Measurements from ENCODE around the gene C19orf81. TPM values are rescaled to one million over a fixed set of nuclear protein-coding genes. Genes with fewer than 3 reads are reported as not detected.

C19orf81 gene
- total and polyA plus RNA-seq, 12 donors = 0.61 to 7.2 (median 3.4) TPM; not detected in 2

DNA sequence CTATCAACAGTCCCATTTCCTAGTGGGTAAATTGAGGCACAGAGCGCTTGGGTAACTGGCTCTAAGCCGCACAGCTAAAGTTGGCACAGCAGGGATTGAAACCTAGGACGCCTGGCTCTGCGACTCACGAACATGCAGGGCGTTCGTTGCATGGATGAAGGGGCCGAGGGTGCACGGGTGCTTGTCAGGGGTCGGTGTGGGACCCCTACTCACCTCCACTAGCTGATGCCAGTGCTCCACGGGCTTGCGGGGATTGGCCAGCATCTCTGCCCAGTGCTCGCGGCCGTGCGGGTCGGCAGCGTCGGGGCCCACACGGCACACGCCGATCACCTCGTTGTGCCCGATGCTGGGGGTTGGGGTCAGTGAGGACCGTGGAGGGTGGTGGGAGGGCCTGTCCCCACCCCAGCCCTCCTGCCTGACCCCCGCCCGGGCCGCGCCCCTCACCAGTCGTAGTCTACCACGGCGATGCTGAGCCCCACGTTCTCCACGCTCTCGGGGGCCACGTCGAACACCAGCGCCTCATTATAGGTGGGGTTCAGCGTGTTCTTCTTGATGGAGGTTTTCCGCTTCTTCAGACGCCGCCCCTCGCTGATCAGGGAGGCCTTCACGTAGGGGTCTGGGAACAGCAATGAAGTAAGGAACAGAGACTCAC, 24.2 kb upstream of the C19orf81 start:
- peaks cover 0 to 13% (median 0%) of the 10 kb centered on the region in 7 donors for H3K27me3 ChIP-seq
- 91 to 93% methylated on average over 44 of the region's 44 CpGs for WGBS, 2 donors
- no peaks in the 10 kb centered on the region for H3K9me3 ChIP-seq
- TF ChIP-seq, protein P1, sequence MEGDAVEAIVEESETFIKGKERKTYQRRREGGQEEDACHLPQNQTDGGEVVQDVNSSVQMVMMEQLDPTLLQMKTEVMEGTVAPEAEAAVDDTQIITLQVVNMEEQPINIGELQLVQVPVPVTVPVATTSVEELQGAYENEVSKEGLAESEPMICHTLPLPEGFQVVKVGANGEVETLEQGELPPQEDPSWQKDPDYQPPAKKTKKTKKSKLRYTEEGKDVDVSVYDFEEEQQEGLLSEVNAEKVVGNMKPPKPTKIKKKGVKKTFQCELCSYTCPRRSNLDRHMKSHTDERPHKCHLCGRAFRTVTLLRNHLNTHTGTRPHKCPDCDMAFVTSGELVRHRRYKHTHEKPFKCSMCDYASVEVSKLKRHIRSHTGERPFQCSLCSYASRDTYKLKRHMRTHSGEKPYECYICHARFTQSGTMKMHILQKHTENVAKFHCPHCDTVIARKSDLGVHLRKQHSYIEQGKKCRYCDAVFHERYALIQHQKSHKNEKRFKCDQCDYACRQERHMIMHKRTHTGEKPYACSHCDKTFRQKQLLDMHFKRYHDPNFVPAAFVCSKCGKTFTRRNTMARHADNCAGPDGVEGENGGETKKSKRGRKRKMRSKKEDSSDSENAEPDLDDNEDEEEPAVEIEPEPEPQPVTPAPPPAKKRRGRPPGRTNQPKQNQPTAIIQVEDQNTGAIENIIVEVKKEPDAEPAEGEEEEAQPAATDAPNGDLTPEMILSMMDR (IDR thresholded peaks at IDR 0.05) = no peak
- no peaks in the 10 kb centered on the region for H3K4me1 ChIP-seq
- DNase-seq (no peak), ATAC-seq (no peak)
- no peak overlapping the region for H3K4me3 ChIP-seq
- H3K27ac ChIP-seq = no peak overlapping the region
- intact Hi-C loops (cut with DNase I) = no loop called here
- H3K36me3 ChIP-seq = no peaks in the 10 kb centered on the region

DNA sequence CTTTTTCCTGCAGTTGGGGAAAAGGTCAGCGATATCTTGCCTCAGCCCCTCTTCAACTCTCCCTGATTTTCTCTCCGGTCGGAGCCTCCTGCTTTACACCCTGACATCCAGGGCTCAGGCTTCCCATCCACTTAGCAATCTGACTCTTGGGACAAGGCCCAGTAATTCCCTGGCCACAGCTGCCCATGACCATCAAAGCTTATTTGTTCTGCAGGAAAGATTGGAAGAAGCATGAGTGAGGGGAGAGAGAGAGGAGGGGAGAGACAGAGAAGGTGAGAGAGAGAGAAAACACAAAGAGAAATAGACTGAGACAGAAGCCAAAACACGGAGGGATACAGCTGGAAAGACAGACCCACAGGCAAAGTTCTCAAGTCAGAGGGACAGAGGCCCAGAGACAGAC, 23.2 kb upstream of the C19orf81 start:
- 67% methylated on average over 4 of the region's 4 CpGs for WGBS, 2 donors

DNA sequence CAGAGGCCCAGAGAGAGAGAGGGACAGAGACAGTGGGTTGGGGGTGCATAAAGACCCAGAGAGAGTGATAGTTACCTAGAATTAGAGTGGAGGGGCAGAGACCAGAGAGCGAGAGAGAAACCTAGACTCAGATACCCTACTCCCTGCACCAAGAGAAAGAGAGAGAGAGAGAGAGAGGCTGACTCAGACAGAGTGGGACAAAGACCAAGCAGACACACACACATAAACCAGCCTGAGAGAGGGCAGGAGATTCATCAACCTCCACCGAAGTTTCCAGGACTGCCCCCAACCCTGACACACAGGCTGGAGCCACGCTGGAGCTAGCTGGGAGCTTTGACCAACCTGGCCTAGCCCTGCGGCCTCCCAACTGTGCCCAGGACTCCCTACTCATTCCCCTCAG, 22.4 kb upstream of the C19orf81 start:
- Histone ChIP-seq H3K9me3 (no peaks in the 10 kb centered on the region), H3K36me3 (no peaks in the 10 kb centered on the region), H3K27ac (no peak overlapping the region), H3K4me1 (no peaks in the 10 kb centered on the region), H3K27me3 (peaks cover 0 to 13% (median 0%) of the 10 kb centered on the region in 7 donors), H3K4me3 (no peak overlapping the region)
- DNase-seq = no peak
- ATAC-seq = no peak
- WGBS, 2 donors = 67 to 72% methylated on average over 4 of the region's 4 CpGs
- TF ChIP-seq, protein P1 (IDR thresholded peaks at IDR 0.05) = no peak
- intact Hi-C loops (cut with DNase I) = no loop called here

More for the DNA sequence above, 23.2 kb upstream of the C19orf81 start:
- no peak for DNase-seq
- Histone ChIP-seq H3K4me3 (no peak overlapping the region), H3K9me3 (no peaks in the 10 kb centered on the region), H3K27me3 (peaks cover 0 to 13% (median 0%) of the 10 kb centered on the region in 7 donors), H3K36me3 (no peaks in the 10 kb centered on the region), H3K27ac (no peak overlapping the region), H3K4me1 (no peaks in the 10 kb centered on the region)
- ATAC-seq = no peak
- TF ChIP-seq, protein P1 (IDR thresholded peaks at IDR 0.05) = no peak
- intact Hi-C loops (cut with DNase I) = no loop called here

DNA sequence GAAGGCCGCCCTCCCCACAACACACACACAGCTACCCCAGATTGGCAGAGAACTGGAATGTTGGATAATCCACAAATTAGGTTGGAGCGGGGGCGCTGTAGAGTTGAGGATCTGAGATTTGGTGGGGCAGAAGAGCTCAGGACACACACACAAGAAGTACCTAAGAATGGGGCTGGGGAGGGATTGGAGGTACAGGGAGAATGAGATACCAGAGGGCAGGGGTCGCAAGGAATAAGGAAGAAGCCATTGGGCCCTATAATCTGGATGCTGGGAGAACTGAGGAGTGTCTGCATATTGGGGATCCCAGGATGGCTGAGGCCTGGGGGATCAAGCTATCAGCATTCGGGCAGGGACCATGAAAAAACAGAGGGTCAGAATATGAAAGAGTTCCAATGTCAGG, 21.1 kb upstream of the C19orf81 start:
- DNase-seq (no peak), ATAC-seq (peak in 1 of 8 donors; percentile 24)
- 81 to 86% methylated on average over 5 of the region's 5 CpGs for WGBS, 2 donors
- no peak overlapping the region for H3K27ac ChIP-seq
- no peaks in the 10 kb centered on the region for H3K4me1 ChIP-seq
- TF ChIP-seq, protein P1 (IDR thresholded peaks at IDR 0.05) = no peak
- no peak overlapping the region for H3K4me3 ChIP-seq
- intact Hi-C loops (cut with DNase I) = no loop called here
- H3K36me3 ChIP-seq = no peaks in the 10 kb centered on the region
- H3K9me3 ChIP-seq = peaks cover 0 to 11% (median 3%) of the 10 kb centered on the region in 11 donors
- peaks cover 0 to 19% (median 4%) of the 10 kb centered on the region in 7 donors for H3K27me3 ChIP-seq
